Measurements from ENCODE around the gene CACNA1F. TPM values are rescaled to one million over a fixed set of nuclear protein-coding genes. Genes with fewer than 3 reads are reported as not detected.
A peak's percentile ranks its signal among the peaks of the same experiment; 100 is the strongest.

Gene CACNA1F
- total and polyA plus RNA-seq, 9 of the 15 experiments (the other 6 are each of a cell fraction or from before 2014, with no cell fraction given) = under 0.01 to 0.41 (median 0.03) TPM; not detected in 3

DNA sequence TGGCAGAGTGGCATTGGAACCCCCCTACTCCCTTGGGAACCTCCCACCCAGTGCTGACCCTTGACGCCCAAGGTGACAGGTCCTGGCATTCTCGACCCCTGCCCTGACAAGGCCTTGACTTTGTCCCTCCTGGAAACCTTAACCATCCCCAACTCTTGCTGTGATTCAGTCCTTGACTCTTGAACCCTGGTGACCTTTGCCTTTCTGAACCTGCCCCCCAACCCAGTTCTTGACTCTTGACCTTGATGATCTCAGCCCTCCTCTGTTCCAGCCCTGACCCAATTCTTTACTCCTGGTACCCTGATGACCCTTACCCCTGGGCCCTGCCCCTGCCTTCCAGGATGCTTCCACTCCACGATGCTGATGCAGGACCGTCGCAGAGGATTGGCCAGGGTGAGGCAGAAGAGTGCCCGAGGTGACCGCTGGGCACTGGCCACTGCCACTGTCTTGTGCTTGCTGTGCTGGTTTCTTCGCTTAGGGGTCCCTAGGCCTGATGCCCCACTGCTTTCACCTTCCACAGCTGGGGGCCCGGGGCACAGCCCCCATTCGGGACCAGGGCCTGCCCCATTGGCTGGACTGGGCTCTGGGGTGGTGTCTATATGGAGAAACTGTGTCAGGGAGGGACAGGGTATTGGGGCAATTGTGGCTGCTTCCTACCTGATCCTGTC lies 1.7 kb downstream of the CACNA1F start:
- CTCF ChIA-PET (ENCODE audit: low intra/inter-chr PET ratio) = no interaction called here
- FAIRE-seq (no peak), ATAC-seq (no peak), DNase-seq (ENCODE audit: extremely low read depth in 1 of 4, low spot score in 3 of 4) (no peak)
- no peaks in the 10 kb centered on the region for H3K27me3 ChIP-seq (ENCODE audit: control insufficient read depth in 2 of 2, insufficient read depth in 2 of 2, low read length in 2 of 2)
- 62% methylated on average over 6 of the region's 10 CpGs for whole genome bisulfite sequencing (ENCODE audit: insufficient coverage, low coverage, missing lambda C conversion rate)
- in situ Hi-C loops (cut with MboI) = no loop called here
- H3K4me1 ChIP-seq (replicated peaks in 1 of 2; ENCODE audit: control insufficient read depth in 2 of 2, insufficient read depth in 2 of 2, low read length in 2 of 2) = peaks cover 8 to 52% of the 10 kb centered on the region in 2 experiments; a peak in 4 of 5 replicates
- H3K27ac ChIP-seq (ENCODE audit: extremely low read depth, low read depth, low read length) = no peak overlapping the region; the same call in 2 of the 3 replicates
- no peaks in the 10 kb centered on the region for H3K9me3 ChIP-seq (replicated peaks; ENCODE audit: control insufficient read depth, insufficient read depth, low read depth, low read length)
- TF ChIP-seq MITF (IDR thresholded peaks at IDR 0.05) (no peak), NR2C1 (IDR thresholded peaks at IDR 0.05) (peak; percentile 62), NR2C1 (tag; IDR thresholded peaks at IDR 0.05) (peak; percentile 52; the same call in 1 of the 2 replicates)
- peak overlapping the region; percentile 34 to 78; a peak in 3 of 4 replicates for H3K9ac ChIP-seq (ENCODE audit: insufficient read depth in 1 of 2, low read depth in 2 of 2, low read length in 2 of 2)
- H2AFZ ChIP-seq (ENCODE audit: low read depth, low read length) = peak overlapping the region; percentile 96
- peaks cover 12% of the 10 kb centered on the region for H3K79me2 ChIP-seq (ENCODE audit: control insufficient read depth, insufficient read depth, low read length)
- no peaks in the 10 kb centered on the region for H3K9me1 ChIP-seq (ENCODE audit: control insufficient read depth, insufficient read depth, low read length)
- H4K20me1 ChIP-seq (replicated peaks; ENCODE audit: control insufficient read depth, insufficient read depth, low read length) = no peaks in the 10 kb centered on the region
- no peak overlapping the region for H3K4me3 ChIP-seq
- BruUV-seq (replicated peaks) = no TSS peak
- intact Hi-C loops (cut with micrococcal nuclease) = no loop called here
- peak overlapping the region; percentile 76 for H3K4me2 ChIP-seq (ENCODE audit: insufficient read depth, low read length)
- POLR2A ChIA-PET = no interaction called here
- no peaks in the 10 kb centered on the region for H3K36me3 ChIP-seq (ENCODE audit: control insufficient read depth, insufficient read depth, low read length)
